ENCODE results near the gene NGDN.
A peak's percentile ranks its signal among the peaks of the same experiment; 100 is the strongest.
"Not testable (repeated sequence)": the region's sequence is repeated elsewhere in the genome, so short reads cannot be mapped to it uniquely, and the experiment has no call there.

NGDN gene, protein sequence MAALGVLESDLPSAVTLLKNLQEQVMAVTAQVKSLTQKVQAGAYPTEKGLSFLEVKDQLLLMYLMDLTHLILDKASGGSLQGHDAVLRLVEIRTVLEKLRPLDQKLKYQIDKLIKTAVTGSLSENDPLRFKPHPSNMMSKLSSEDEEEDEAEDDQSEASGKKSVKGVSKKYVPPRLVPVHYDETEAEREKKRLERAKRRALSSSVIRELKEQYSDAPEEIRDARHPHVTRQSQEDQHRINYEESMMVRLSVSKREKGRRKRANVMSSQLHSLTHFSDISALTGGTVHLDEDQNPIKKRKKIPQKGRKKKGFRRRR

DNA sequence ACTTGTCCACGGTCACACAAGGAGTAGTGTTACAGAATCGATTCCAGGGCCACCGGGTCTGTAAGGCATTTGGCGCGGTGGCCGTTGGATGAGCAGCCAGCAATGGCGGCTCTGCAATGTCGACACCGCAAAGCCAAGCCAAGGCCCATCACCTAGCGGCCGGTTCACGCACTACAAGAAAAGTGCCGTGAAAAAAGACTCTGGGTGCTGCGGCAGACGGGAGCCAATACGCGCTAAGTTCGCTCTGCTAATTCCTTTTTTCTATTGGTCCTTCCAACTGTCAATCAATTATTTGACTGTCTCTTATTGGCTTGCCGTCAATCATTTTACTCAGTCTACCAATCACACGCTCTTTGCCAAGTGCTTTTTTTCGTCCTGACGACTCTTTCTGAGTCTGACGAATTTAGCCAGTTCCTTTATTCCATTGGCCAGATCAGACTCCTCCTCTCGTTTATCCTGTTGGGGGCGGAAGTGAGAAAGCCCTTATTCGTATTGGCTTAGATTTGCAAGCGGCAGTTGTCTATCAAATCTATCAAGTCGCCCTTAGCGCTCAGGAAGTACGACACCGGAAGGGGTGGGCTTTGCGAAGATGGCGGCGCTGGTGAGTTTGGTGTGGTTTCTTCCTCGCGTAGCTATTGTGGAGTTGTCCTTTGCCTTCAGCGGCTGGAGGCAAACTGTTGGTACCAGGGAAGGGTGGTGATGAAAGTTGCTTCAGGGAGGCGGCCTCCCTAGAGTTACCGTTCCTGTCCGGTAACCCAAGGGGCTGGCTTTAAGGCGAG lies at the start of gene NGDN:
TSS of gene NGDN (plus strand) at position 577 of the 779 bp plus-strand sequence. CDS start at position 590, 13 bp downstream.
- H3K27me3 Mint-ChIP-seq (ENCODE audit: low read depth) = no peaks in the 10 kb centered on the region
- H3K36me3 Mint-ChIP-seq (ENCODE audit: low read depth) = peaks cover 8% of the 10 kb centered on the region
- H3K4me3 Mint-ChIP-seq = no peak within 1 kb of the TSS
- no peak within 1 kb of the TSS for H3K27ac Mint-ChIP-seq
- H3K4me1 Mint-ChIP-seq (ENCODE audit: low read depth) = peaks cover 6% of the 10 kb centered on the region
- no peaks in the 10 kb centered on the region for H3K9me3 Mint-ChIP-seq

DNA sequence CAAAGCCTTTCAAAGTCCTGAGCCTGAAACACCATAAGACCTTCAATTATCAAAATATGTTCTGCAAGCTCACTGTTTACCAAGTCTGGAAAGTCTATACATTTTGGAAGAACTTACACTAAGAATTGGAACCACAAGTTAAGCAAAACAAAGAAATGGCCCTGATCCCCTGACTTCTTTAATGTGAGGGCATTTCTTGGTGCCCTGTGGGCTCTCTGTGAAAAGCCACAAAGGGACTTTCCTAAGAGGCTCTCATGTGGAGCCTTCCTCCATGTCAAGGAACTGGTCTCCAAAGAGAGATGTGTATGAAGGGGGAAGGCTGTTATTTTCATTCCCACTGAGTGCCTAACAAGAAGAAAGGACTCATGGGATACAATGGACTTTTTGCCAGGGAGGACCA lies 47.9 kb upstream of the NGDN start:
- H3K4me1 Mint-ChIP-seq (ENCODE audit: low read depth) = peaks cover 21% of the 10 kb centered on the region
- H3K27ac Mint-ChIP-seq = peak overlapping the region; percentile 83
- no peaks in the 10 kb centered on the region for H3K9me3 Mint-ChIP-seq
- no peaks in the 10 kb centered on the region for H3K27me3 Mint-ChIP-seq (ENCODE audit: low read depth)
- peak overlapping the region; percentile 23 for H3K4me3 Mint-ChIP-seq
- no peaks in the 10 kb centered on the region for H3K36me3 Mint-ChIP-seq (ENCODE audit: low read depth)

DNA sequence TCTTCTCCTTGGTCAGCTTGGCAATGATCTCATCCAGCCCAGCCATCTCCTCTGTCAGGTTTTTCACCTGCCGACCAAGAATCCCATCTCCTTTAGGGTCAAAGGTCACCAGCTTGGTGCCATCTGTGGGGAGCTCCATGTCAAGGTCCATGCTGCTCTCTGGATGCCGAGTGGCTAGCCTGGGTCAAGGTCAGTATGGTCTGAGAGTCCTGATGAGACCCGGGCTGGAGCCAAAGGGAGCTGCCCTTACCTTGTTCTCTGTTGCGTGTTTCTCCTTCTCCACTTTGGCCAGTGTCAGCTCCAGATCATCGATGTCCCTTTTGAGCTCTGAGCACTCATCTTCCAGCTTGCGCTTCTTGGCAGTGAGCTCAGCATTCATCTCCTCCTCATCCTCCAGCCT lies 45.8 kb upstream of the NGDN start:
- Mint-ChIP-seq H3K9me3 (no peaks in the 10 kb centered on the region), H3K27ac (no peak overlapping the region), H3K4me3 (no peak overlapping the region), H3K36me3 (ENCODE audit: low read depth) (peaks cover 2% of the 10 kb centered on the region), H3K4me1 (ENCODE audit: low read depth) (peaks cover 21% of the 10 kb centered on the region), H3K27me3 (ENCODE audit: low read depth) (no peaks in the 10 kb centered on the region)

GRCh38 chr14:23425169-23425568 lies 44.3 kb upstream of the NGDN start:
- no peaks in the 10 kb centered on the region for H3K9me3 Mint-ChIP-seq
- H3K27ac Mint-ChIP-seq = no peak overlapping the region
- H3K4me1 Mint-ChIP-seq (ENCODE audit: low read depth) = peaks cover 19% of the 10 kb centered on the region
- peaks cover 1% of the 10 kb centered on the region for H3K27me3 Mint-ChIP-seq (ENCODE audit: low read depth)
- peaks cover 2% of the 10 kb centered on the region for H3K36me3 Mint-ChIP-seq (ENCODE audit: low read depth)
- no peak overlapping the region for H3K4me3 Mint-ChIP-seq

DNA sequence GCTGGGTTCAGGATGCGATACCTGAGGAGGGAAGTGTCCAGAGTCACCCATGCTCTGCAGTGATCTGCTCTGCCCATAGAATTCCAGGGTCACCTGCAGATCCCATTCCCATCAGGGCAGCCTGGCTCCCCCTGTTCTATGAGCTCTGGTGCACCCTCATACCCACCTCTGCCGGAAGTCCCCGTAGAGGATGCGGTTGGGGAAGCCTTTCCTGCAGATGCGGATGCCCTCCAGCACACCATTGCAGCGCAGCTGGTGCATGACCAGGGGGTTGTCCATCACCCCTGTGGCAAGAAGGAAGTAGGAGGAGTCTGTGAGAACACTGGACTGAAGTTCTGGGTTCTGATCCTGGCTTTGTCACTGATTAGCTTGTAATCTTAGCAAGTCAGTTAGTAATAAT lies 43.7 kb upstream of the NGDN start:
- H3K4me3 Mint-ChIP-seq; H3K9me3 Mint-ChIP-seq; H3K36me3 Mint-ChIP-seq (ENCODE audit: low read depth); H3K27me3 Mint-ChIP-seq (ENCODE audit: low read depth); H3K27ac Mint-ChIP-seq: not testable (repeated sequence)
- H3K4me1 Mint-ChIP-seq (ENCODE audit: low read depth) = peaks cover 16% of the 10 kb centered on the region

DNA sequence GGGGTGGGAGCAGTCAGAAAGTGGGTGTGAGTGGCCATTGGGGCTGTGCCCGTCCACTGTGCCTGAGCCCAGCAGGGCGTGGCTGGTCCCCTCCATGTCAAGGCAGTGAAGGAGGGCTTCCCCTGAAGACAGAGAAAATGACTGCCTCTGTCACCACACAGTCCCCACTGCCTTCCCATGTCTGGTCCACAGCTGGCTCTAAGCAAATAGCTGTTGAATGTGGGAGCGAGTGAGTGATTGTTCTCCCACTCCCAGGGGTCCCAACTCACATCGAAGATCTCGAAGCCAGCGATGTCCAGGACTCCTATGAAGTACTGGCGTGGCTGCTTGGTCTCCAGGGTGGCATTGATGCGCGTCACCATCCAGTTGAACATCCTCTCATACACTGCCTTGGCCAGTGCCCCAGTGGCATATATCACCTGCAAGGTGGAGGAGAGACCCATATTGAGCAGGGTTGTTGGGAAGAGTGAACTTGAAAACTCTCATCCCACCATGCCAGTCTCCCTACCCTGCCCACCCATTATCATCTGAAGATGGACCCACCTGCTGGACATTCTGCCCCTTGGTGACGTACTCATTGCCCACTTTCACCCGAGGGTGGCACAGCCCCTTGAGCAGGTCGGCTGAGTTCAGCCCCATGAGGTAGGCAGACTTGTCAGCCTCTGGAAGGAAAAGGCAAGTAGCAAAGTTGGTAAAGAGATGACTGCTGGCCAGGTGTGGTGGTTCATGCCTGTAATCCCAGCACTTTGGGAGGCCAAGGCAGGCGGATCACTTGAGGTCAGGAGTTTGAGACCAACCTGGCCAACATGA lies 40.6 kb upstream of the NGDN start:
- Mint-ChIP-seq H3K4me3 (no peak overlapping the region), H3K4me1 (ENCODE audit: low read depth) (peaks cover 2% of the 10 kb centered on the region), H3K36me3 (ENCODE audit: low read depth) (peaks cover 2% of the 10 kb centered on the region), H3K9me3 (no peaks in the 10 kb centered on the region), H3K27me3 (ENCODE audit: low read depth) (peaks cover 8% of the 10 kb centered on the region), H3K27ac (no peak overlapping the region)

DNA sequence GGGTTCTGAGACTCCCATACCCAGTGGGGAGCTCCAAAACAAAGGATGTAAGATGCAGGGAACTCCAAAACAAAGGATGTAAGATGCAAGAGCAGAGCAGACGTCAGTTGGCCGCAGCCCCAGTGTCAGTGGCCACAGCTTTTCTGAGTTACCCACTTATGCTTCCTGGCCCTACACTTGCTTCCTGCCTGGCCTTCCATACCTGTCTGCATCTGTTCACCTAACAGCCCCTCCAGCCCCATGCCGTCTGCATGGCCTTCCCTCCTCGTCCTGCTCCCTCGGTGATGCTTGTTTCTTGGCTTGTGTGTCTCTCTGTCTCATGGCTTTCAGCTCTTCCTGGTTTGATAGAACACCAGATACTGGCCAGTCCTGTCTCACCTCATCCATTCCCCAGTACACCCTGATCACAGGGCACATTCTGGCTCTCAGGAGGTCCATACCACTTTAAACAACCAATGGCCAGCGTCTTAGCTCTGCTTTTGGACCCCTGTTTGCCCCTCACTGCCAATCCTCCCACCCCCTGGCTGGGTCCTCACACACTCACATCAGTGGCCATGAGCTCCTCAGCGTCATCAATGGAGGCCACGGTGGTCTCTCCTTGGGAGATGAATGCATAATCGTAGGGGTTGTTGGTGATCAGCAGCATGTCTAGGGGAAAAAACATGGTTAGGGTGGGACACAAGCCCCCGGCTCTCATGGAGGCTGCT lies 39.3 kb upstream of the NGDN start:
- Mint-ChIP-seq H3K4me1 (ENCODE audit: low read depth) (peaks cover 2% of the 10 kb centered on the region), H3K9me3 (no peaks in the 10 kb centered on the region), H3K4me3 (no peak overlapping the region), H3K27ac (no peak overlapping the region), H3K36me3 (ENCODE audit: low read depth) (peaks cover 2% of the 10 kb centered on the region), H3K27me3 (ENCODE audit: low read depth) (peaks cover 8% of the 10 kb centered on the region)

DNA sequence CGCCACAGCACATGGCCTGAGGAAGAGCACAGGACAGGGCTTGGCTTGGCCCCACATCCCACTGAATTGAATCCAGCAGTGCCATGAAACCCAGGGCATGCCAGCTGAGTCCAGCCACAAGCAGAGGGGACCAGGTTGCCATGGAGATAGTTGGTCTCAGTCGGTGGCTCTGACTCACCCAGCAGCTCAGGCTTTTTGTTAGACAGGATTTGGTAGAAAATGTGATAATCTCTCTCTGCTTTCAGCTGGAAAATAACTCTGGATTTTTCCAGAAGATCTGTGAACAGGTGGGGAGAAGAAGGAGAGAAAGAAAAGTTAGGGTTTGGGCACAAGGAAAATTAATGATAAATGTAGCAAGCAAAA lies 38.8 kb upstream of the NGDN start:
- H3K9me3 Mint-ChIP-seq = no peaks in the 10 kb centered on the region
- peaks cover 2% of the 10 kb centered on the region for H3K4me1 Mint-ChIP-seq (ENCODE audit: low read depth)
- H3K36me3 Mint-ChIP-seq (ENCODE audit: low read depth) = peaks cover 2% of the 10 kb centered on the region
- no peak overlapping the region for H3K27ac Mint-ChIP-seq
- no peak overlapping the region for H3K4me3 Mint-ChIP-seq
- peaks cover 8% of the 10 kb centered on the region for H3K27me3 Mint-ChIP-seq (ENCODE audit: low read depth)

- no peak overlapping the region for H3K4me3 Mint-ChIP-seq
- H3K27me3 Mint-ChIP-seq (ENCODE audit: low read depth) = peaks cover 8% of the 10 kb centered on the region
- H3K27ac Mint-ChIP-seq = no peak overlapping the region
- peaks cover 2% of the 10 kb centered on the region for H3K4me1 Mint-ChIP-seq (ENCODE audit: low read depth)
- H3K9me3 Mint-ChIP-seq = no peaks in the 10 kb centered on the region
- peaks cover 2% of the 10 kb centered on the region for H3K36me3 Mint-ChIP-seq (ENCODE audit: low read depth)
Observed at GRCh38 chr14:23431486-23431885, 38.0 kb upstream of the NGDN start.

DNA sequence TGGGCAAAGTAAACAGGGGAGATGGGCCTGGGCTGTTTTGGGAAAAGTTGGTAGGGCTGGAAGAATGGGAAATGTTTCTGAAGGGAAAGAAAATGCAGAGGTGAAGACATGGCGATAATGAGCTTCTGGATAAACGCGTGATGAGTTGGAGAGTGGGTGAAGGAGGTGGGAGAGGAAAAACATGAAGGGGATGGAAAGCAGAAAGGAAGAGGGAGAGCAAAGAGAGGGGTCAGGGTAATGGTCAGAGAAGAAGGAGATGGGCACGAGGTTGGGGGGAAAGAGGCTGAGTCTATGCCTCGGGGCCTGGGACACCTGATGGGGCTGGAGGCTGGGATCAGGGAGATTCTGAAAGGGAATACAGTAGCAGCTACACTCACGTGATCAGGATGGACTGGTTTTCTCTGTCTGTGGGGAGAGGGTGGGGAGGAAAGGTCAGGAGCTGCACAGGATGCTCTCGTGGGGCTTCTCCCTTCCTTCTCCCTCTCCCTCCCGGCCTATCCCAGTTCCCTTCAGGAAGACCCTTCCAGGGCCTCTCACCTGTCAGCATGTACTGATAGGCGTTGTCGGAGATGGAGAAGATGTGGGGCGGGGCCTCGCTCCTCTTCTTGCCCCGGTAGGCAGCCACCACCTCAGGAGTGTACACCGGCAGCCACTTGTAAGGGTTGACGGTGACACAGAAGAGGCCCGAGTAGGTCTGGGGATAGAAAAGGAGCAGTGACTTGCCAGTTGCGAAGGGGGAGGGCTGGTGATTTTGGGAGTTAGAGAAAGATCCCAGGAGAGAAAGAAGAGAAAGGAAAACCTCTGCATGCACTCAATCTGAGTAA lies 37.2 kb upstream of the NGDN start:
- Mint-ChIP-seq H3K4me3 (no peak overlapping the region), H3K9me3 (no peaks in the 10 kb centered on the region), H3K4me1 (ENCODE audit: low read depth) (peaks cover 2% of the 10 kb centered on the region), H3K36me3 (ENCODE audit: low read depth) (no peaks in the 10 kb centered on the region), H3K27me3 (ENCODE audit: low read depth) (peaks cover 8% of the 10 kb centered on the region), H3K27ac (no peak overlapping the region)

DNA sequence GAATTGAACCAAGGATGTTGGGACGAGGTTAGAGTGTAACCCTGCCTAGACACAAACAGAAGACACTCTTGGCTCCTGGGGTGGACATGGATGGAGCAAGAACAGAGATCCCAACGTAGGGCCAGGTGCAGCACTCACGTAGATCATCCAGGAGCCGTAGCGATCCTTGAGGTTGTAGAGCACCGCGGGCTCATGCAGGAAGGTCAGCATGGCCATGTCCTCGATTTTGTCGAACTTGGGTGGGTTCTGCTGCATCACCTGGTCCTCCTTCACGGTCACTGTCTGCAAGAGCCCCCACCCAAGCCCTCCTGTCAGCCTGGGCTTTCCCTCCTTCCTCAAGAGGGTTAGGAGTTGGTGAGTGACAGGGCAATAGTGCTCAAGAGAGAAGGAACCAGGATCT lies 36.6 kb upstream of the NGDN start:
- Mint-ChIP-seq H3K9me3 (no peaks in the 10 kb centered on the region), H3K36me3 (ENCODE audit: low read depth) (no peaks in the 10 kb centered on the region), H3K4me3 (no peak overlapping the region), H3K27me3 (ENCODE audit: low read depth) (peaks cover 8% of the 10 kb centered on the region), H3K27ac (no peak overlapping the region), H3K4me1 (ENCODE audit: low read depth) (peaks cover 2% of the 10 kb centered on the region)

DNA sequence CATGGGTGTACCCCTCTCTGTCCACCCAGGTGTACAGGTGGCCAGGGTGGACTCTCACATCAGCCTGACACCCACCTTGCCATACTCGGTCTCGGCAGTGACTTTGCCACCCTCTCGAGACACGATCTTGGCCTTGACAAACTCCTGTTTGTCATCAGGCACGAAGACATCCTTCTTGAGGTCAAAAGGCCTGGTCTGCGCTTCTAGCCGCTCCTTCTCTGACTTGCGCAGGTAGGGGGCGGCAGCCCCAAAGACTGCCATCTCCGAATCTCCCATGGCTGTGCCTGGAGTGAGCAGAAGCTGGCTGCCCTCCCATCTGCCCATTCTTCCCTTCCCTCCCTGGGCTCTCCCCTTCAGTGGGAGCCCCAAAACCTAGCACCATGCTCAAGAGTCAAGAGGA lies 36.0 kb upstream of the NGDN start:
- Mint-ChIP-seq H3K27me3 (ENCODE audit: low read depth) (peaks cover 8% of the 10 kb centered on the region), H3K4me1 (ENCODE audit: low read depth) (peaks cover 2% of the 10 kb centered on the region), H3K27ac (no peak overlapping the region)

GRCh38 chr14:23434488-23435222 lies 34.8 kb upstream of the NGDN start:
- Mint-ChIP-seq H3K27me3 (ENCODE audit: low read depth) (peaks cover 8% of the 10 kb centered on the region), H3K9me3 (no peaks in the 10 kb centered on the region), H3K27ac (no peak overlapping the region), H3K36me3 (ENCODE audit: low read depth) (no peaks in the 10 kb centered on the region), H3K4me3 (no peak overlapping the region), H3K4me1 (ENCODE audit: low read depth) (peaks cover 2% of the 10 kb centered on the region)

More for the DNA sequence above, 36.0 kb upstream of the NGDN start:
- no peak overlapping the region for H3K4me3 Mint-ChIP-seq
- no peaks in the 10 kb centered on the region for H3K36me3 Mint-ChIP-seq (ENCODE audit: low read depth)
- no peaks in the 10 kb centered on the region for H3K9me3 Mint-ChIP-seq

All from T-helper 1 cell treated with Interleukin-12 subunit alpha and Interleukin-12 subunit beta and Interleukin-4 antibody, amounts not matched to agents 30 μg/mL and 1 μg/mL, for 36 hours (primary cell).